ENCODE measurements around the gene SLC6A13.

The SLC6A13 gene

DNA sequence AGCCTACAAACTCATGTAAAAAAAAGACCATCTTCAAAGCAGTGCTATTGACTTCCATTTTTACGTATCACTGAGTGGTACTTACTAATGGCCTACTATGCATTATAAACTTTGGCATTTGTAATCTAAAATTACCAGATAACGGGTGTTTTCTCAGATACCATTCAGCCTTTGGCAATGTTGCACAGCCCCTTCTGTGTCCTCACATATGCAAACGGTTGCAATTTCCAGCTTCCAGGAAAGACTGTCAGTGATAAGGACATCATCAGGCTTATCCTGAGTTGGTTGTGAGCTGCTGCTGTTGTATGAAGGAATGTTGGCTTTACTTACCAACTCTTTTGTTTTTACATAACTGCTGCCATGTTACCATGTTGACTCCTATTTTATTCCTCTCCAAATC, 1.6 kb upstream of the SLC6A13 start:
- no peak for ATAC-seq
- no peak for TF ChIP-seq SNAI2 (CRISPR knock-in tag; IDR thresholded peaks at IDR 0.05)
- TF ChIP-seq, protein P1, sequence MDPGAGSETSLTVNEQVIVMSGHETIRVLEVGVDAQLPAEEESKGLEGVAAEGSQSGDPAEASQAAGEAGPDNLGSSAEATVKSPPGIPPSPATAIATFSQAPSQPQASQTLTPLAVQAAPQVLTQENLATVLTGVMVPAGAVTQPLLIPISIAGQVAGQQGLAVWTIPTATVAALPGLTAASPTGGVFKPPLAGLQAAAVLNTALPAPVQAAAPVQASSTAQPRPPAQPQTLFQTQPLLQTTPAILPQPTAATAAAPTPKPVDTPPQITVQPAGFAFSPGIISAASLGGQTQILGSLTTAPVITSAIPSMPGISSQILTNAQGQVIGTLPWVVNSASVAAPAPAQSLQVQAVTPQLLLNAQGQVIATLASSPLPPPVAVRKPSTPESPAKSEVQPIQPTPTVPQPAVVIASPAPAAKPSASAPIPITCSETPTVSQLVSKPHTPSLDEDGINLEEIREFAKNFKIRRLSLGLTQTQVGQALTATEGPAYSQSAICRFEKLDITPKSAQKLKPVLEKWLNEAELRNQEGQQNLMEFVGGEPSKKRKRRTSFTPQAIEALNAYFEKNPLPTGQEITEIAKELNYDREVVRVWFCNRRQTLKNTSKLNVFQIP (CRISPR knock-in tag; IDR thresholded peaks at IDR 0.05; ENCODE audit: borderline replicate concordance, low read depth) = no peak
- no peak for TF ChIP-seq RARB (CRISPR knock-in tag; IDR thresholded peaks at IDR 0.05)
- no peak for TF ChIP-seq OSR1 (CRISPR knock-in tag; IDR thresholded peaks at IDR 0.05)
- TF ChIP-seq TOX (CRISPR knock-in tag; IDR thresholded peaks at IDR 0.05; ENCODE audit: borderline replicate concordance) = no peak
- TF ChIP-seq ZNF70 (CRISPR knock-in tag; IDR thresholded peaks at IDR 0.05) = no peak
- TF ChIP-seq, protein P2, sequence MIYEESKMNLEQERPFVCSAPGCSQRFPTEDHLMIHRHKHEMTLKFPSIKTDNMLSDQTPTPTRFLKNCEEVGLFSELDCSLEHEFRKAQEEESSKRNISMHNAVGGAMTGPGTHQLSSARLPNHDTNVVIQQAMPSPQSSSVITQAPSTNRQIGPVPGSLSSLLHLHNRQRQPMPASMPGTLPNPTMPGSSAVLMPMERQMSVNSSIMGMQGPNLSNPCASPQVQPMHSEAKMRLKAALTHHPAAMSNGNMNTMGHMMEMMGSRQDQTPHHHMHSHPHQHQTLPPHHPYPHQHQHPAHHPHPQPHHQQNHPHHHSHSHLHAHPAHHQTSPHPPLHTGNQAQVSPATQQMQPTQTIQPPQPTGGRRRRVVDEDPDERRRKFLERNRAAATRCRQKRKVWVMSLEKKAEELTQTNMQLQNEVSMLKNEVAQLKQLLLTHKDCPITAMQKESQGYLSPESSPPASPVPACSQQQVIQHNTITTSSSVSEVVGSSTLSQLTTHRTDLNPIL (CRISPR knock-in tag; IDR thresholded peaks at IDR 0.05; ENCODE audit: low read depth) = no peak
- no peak for TF ChIP-seq CSDC2 (CRISPR knock-in tag; IDR thresholded peaks at IDR 0.05)
- no peak for TF ChIP-seq ZC3H10 (CRISPR knock-in tag; IDR thresholded peaks at IDR 0.05)
- no peak for TF ChIP-seq ARNTL (CRISPR knock-in tag; IDR thresholded peaks at IDR 0.05; ENCODE audit: borderline replicate concordance, low read depth)
- TF ChIP-seq ISL1 (CRISPR knock-in tag; IDR thresholded peaks at IDR 0.05) = no peak
- TF ChIP-seq, protein P3, sequence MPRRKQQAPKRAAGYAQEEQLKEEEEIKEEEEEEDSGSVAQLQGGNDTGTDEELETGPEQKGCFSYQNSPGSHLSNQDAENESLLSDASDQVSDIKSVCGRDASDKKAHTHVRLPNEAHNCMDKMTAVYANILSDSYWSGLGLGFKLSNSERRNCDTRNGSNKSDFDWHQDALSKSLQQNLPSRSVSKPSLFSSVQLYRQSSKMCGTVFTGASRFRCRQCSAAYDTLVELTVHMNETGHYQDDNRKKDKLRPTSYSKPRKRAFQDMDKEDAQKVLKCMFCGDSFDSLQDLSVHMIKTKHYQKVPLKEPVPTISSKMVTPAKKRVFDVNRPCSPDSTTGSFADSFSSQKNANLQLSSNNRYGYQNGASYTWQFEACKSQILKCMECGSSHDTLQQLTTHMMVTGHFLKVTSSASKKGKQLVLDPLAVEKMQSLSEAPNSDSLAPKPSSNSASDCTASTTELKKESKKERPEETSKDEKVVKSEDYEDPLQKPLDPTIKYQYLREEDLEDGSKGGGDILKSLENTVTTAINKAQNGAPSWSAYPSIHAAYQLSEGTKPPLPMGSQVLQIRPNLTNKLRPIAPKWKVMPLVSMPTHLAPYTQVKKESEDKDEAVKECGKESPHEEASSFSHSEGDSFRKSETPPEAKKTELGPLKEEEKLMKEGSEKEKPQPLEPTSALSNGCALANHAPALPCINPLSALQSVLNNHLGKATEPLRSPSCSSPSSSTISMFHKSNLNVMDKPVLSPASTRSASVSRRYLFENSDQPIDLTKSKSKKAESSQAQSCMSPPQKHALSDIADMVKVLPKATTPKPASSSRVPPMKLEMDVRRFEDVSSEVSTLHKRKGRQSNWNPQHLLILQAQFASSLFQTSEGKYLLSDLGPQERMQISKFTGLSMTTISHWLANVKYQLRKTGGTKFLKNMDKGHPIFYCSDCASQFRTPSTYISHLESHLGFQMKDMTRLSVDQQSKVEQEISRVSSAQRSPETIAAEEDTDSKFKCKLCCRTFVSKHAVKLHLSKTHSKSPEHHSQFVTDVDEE (CRISPR knock-in tag; IDR thresholded peaks at IDR 0.05) = no peak
- TF ChIP-seq, protein P4, sequence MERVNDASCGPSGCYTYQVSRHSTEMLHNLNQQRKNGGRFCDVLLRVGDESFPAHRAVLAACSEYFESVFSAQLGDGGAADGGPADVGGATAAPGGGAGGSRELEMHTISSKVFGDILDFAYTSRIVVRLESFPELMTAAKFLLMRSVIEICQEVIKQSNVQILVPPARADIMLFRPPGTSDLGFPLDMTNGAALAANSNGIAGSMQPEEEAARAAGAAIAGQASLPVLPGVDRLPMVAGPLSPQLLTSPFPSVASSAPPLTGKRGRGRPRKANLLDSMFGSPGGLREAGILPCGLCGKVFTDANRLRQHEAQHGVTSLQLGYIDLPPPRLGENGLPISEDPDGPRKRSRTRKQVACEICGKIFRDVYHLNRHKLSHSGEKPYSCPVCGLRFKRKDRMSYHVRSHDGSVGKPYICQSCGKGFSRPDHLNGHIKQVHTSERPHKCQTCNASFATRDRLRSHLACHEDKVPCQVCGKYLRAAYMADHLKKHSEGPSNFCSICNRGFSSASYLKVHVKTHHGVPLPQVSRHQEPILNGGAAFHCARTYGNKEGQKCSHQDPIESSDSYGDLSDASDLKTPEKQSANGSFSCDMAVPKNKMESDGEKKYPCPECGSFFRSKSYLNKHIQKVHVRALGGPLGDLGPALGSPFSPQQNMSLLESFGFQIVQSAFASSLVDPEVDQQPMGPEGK (CRISPR knock-in tag; IDR thresholded peaks at IDR 0.05; ENCODE audit: borderline replicate concordance) = no peak
- no peak for TF ChIP-seq ZNF8 (CRISPR knock-in tag; IDR thresholded peaks at IDR 0.05)

DNA sequence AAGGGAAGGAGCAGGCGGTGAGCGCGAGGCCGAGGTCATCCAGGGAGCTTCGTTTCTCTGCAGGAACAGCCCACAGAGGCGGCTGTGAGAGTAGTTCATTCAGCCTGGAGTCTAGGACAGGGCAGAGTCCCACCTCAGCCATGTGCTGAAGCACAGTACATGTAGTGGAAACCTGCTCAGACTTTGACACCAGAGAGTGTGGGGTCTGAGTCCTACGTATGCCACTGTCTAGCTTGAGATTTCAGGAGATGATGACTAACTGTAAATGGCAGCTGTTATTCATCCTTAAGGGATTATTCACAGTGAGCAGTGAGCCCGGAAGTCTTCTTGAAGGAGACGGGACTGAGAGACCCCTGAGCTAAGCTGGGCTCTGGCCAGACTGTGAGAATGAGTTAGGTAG, 938 bp upstream of the SLC6A13 start:
- no peak for TF ChIP-seq ESRRG (CRISPR knock-in tag; IDR thresholded peaks at IDR 0.05)
- TF ChIP-seq BACH2 (CRISPR knock-in tag; IDR thresholded peaks at IDR 0.05; ENCODE audit: borderline replicate concordance) = no peak
- TF ChIP-seq, protein P2 (CRISPR knock-in tag; IDR thresholded peaks at IDR 0.05; ENCODE audit: low read depth) = no peak
- no peak for TF ChIP-seq GLIS3 (CRISPR knock-in tag; IDR thresholded peaks at IDR 0.05)
- no peak for TF ChIP-seq CSDC2 (CRISPR knock-in tag; IDR thresholded peaks at IDR 0.05)
- no peak for TF ChIP-seq TCF4 (CRISPR knock-in tag; IDR thresholded peaks at IDR 0.05; ENCODE audit: borderline replicate concordance)
- TF ChIP-seq ZNF70 (CRISPR knock-in tag; IDR thresholded peaks at IDR 0.05) = no peak
- TF ChIP-seq, protein P3 (CRISPR knock-in tag; IDR thresholded peaks at IDR 0.05) = no peak
- TF ChIP-seq TOX (CRISPR knock-in tag; IDR thresholded peaks at IDR 0.05; ENCODE audit: borderline replicate concordance) = no peak
- TF ChIP-seq, protein P5, sequence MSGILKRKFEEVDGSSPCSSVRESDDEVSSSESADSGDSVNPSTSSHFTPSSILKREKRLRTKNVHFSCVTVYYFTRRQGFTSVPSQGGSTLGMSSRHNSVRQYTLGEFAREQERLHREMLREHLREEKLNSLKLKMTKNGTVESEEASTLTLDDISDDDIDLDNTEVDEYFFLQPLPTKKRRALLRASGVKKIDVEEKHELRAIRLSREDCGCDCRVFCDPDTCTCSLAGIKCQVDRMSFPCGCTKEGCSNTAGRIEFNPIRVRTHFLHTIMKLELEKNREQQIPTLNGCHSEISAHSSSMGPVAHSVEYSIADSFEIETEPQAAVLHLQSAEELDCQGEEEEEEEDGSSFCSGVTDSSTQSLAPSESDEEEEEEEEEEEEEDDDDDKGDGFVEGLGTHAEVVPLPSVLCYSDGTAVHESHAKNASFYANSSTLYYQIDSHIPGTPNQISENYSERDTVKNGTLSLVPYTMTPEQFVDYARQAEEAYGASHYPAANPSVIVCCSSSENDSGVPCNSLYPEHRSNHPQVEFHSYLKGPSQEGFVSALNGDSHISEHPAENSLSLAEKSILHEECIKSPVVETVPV (CRISPR knock-in tag; IDR thresholded peaks at IDR 0.05) = no peak
- no peak for TF ChIP-seq ZFP30 (CRISPR knock-in tag; IDR thresholded peaks at IDR 0.05)
- TF ChIP-seq OSR1 (CRISPR knock-in tag; IDR thresholded peaks at IDR 0.05) = no peak
- no peak for TF ChIP-seq ZFP3 (CRISPR knock-in tag; IDR thresholded peaks at IDR 0.05)
- no peak for TF ChIP-seq ZC3H10 (CRISPR knock-in tag; IDR thresholded peaks at IDR 0.05)
- TF ChIP-seq ZNF565 (CRISPR knock-in tag; conservative IDR thresholded peaks at IDR 0.05; ENCODE audit: low read depth) = no peak
- no peak for TF ChIP-seq ISL1 (CRISPR knock-in tag; IDR thresholded peaks at IDR 0.05)
- ATAC-seq = no peak; the same call in 2 of the 3 replicates

Measured in SK-N-SH treated with all-trans-retinoic acid at 6 μM for 48 hours (cell line).